Prostate gland (tissue), 2 donors: ENCODE results near the gene PIEZO2. TPM values are rescaled to one million over a fixed set of nuclear protein-coding genes. Genes with fewer than 3 reads are reported as not detected.

ENCODE experiments used
- DNase-seq: peaks from one replicate; pipeline ENCODE4 v3.0.0-alpha.2; 2019; ENCODE audit warnings: low spot score
- H3K27ac ChIP-seq, 2 donors: fragments of 200-600 bp; sonication (generic); 2 replicates each; pipeline ENCODE4 v1.5.1; 2017 to 2019
- H3K27me3 ChIP-seq: fragments of 200-600 bp; sonication (generic); replicated peaks from 2 replicates; pipeline ENCODE4 v1.5.1; 2019; ENCODE audit not compliant: insufficient read depth
- H3K36me3 ChIP-seq, 2 donors: fragments of 200-600 bp; sonication (generic); 1 replicate in 1 of 2; 2 replicates in 1 of 2; pipeline versions ENCODE4 v1.5.1 to v1.8.1; 2017 to 2019
- H3K4me1 ChIP-seq: fragments of 200-600 bp; sonication (generic); replicated peaks from 2 replicates; pipeline ENCODE4 v1.5.1; 2019
- H3K4me3 ChIP-seq, 2 donors: fragments of 200-600 bp; sonication (generic); 2 replicates each; pipeline ENCODE4 v1.5.1; 2017 to 2019
- H3K9me3 ChIP-seq: fragments of 200-600 bp; sonication (generic); 2 replicates; pipeline ENCODE4 v1.5.1; 2017
- POLR2A ChIP-seq: fragments of 450-650 bp; IDR thresholded peaks from one replicate; pipeline ENCODE4 v1.6.1; 2016; ENCODE audit warnings: antibody characterized with exemption, mild to moderate bottlenecking
- POLR2AphosphoS5 ChIP-seq: sonication (generic); formaldehyde crosslinking; IDR thresholded peaks from one replicate; pipeline ENCODE4 v1.6.1; 2017; ENCODE audit warnings: antibody characterized with exemption
- WGBS: methylation state at CpG from one replicate; pipeline ENCODE4 v1.1.5; 2018; 5-methylcytosine and 5-hydroxymethylcytosine counted together
- intact Hi-C: fragments of 100-400 bp; cut with DNase I; formaldehyde crosslinking; loops from one replicate; pipeline ENCODE4 v1.14.2; 2022
- total RNA-seq, 2 donors: library from RNA; depleted of rRNA; stranded (reverse); fragments of >200 nt; gene quantifications; one replicate each; pipeline ENCODE4 v1.1.0, GENCODE V29; 2016
- TF ChIP-seq, protein P1 (sequence below), 4 experiments: fragments of 200-600 bp in 2 of 4; fragments of 450-650 bp in 2 of 4; sonication (generic) in 2 of 4; IDR thresholded peaks; 1 replicate in 3 of 4; 2 replicates in 1 of 4; pipeline ENCODE4 v1.5.1; 2016 to 2019; ENCODE audit warnings: antibody characterized with exemption in 4 of 4, mild to moderate bottlenecking in 2 of 4, moderate library complexity in 2 of 4

Gene PIEZO2
- total RNA-seq, 2 donors from 2014 or later = 4.1 to 19.0 TPM

- intact Hi-C loops = no loop called here
- no peak for DNase-seq
- no peak overlapping the region for H3K27ac ChIP-seq
- no peak for TF ChIP-seq POLR2AphosphoS5
- TF ChIP-seq, protein P1, sequence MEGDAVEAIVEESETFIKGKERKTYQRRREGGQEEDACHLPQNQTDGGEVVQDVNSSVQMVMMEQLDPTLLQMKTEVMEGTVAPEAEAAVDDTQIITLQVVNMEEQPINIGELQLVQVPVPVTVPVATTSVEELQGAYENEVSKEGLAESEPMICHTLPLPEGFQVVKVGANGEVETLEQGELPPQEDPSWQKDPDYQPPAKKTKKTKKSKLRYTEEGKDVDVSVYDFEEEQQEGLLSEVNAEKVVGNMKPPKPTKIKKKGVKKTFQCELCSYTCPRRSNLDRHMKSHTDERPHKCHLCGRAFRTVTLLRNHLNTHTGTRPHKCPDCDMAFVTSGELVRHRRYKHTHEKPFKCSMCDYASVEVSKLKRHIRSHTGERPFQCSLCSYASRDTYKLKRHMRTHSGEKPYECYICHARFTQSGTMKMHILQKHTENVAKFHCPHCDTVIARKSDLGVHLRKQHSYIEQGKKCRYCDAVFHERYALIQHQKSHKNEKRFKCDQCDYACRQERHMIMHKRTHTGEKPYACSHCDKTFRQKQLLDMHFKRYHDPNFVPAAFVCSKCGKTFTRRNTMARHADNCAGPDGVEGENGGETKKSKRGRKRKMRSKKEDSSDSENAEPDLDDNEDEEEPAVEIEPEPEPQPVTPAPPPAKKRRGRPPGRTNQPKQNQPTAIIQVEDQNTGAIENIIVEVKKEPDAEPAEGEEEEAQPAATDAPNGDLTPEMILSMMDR (IDR thresholded peaks at IDR 0.05) = no peak
- TF ChIP-seq POLR2A = no peak
- H3K4me1 ChIP-seq = no peaks in the 10 kb centered on the region
- WGBS = 89% methylated on average over 4 of the region's 4 CpGs
- H3K27me3 ChIP-seq = no peaks in the 10 kb centered on the region
- no peaks in the 10 kb centered on the region for H3K9me3 ChIP-seq
- H3K36me3 ChIP-seq = no peaks in the 10 kb centered on the region
- H3K4me3 ChIP-seq = no peak overlapping the region
Measured at GRCh38 chr18:11002796-11003195, 146.6 kb downstream of the PIEZO2 start.

DNA sequence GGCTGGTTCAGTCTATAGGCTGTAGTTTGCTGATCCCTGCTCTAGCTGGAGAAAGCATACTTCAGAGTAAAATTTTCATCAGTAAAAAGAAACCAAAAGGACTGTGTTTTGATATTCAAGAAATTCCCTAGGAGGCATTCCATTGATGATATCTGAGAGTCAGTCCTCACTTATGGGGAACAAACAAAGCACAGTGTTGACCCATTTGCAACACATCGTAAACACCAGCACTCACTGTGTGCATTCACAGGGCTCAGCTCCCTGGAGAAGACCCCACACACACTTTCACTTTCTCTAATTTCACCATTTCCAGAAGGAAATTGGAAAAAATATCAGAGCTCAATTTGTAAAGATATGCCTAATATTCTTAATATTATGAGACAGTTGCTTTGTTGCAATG lies 147.1 kb downstream of the PIEZO2 start:
- Histone ChIP-seq H3K36me3 (no peaks in the 10 kb centered on the region), H3K27me3 (no peaks in the 10 kb centered on the region), H3K27ac (no peak overlapping the region), H3K4me1 (no peaks in the 10 kb centered on the region), H3K4me3 (no peak overlapping the region), H3K9me3 (no peaks in the 10 kb centered on the region)
- TF ChIP-seq POLR2AphosphoS5 = no peak
- no peak for TF ChIP-seq POLR2A
- TF ChIP-seq, protein P1 (IDR thresholded peaks at IDR 0.05) = no peak
- intact Hi-C loops = no loop called here
- no peak for DNase-seq
- WGBS = 61% methylated on average over 1 of the region's 1 CpG

DNA sequence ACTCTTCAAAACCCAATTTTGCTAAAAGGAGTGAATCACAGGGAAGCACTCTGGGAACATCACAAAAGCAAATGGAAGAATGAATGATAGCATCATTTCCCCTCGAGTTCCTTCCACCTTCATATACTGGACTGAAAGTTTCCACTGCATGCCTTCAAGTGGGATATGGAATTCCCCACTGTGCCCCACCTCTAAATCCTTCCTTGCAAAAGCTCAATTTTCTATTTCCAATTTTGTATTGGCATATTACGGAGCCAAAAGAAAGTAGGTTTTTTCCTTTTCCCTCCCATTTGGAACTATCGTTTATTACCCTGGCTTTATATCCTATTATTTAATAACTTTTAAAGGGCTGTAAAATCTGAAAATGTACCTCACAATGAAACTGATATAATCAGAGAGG lies 149.3 kb downstream of the PIEZO2 start:
- WGBS = 51% methylated on average over 3 of the region's 3 CpGs
- DNase-seq = no peak
- Histone ChIP-seq H3K4me1 (no peaks in the 10 kb centered on the region), H3K9me3 (no peaks in the 10 kb centered on the region), H3K4me3 (no peak overlapping the region), H3K27me3 (no peaks in the 10 kb centered on the region), H3K36me3 (no peaks in the 10 kb centered on the region), H3K27ac (no peak overlapping the region)
- no peak for TF ChIP-seq POLR2AphosphoS5
- TF ChIP-seq, protein P1 (IDR thresholded peaks at IDR 0.05) = no peak
- no peak for TF ChIP-seq POLR2A
- intact Hi-C loops = no loop called here

- WGBS = 81% methylated on average over 1 of the region's 1 CpG
- TF ChIP-seq POLR2A (no peak), POLR2AphosphoS5 (no peak)
Measured at GRCh38 chr18:10997885-10998284, 151.5 kb downstream of the PIEZO2 start.

DNA sequence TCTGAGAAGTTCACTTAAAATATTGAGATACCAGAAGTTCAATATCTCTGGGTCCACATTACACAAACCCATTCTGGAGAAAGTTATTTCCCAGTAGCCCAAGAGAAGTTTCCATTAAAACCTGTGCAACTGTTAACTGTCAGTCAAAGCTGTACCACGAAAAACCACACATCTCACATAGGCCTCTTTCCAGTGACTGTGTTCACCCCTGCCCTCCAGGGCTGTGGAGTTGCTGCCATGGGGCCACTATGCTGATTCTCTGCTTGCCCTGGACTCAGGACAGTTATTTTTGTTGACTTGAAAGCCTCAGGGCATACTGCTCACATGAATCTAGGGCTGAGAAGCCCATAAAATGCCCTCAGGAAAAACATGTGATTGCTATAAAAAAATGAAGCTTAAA lies 153.8 kb downstream of the PIEZO2 start:
- no peak for DNase-seq
- H3K4me3 ChIP-seq = no peak overlapping the region
- no peaks in the 10 kb centered on the region for H3K27me3 ChIP-seq
- H3K9me3 ChIP-seq = no peaks in the 10 kb centered on the region
- no peak for TF ChIP-seq POLR2AphosphoS5
- WGBS = 56% methylated on average over 1 of the region's 1 CpG
- H3K27ac ChIP-seq = no peak overlapping the region
- intact Hi-C loops = no loop called here
- H3K36me3 ChIP-seq = no peaks in the 10 kb centered on the region
- H3K4me1 ChIP-seq = no peaks in the 10 kb centered on the region

More at GRCh38 chr18:10997885-10998284, 151.5 kb downstream of the PIEZO2 start:
- H3K9me3 ChIP-seq = no peaks in the 10 kb centered on the region
- H3K4me3 ChIP-seq = no peak overlapping the region
- H3K4me1 ChIP-seq = no peaks in the 10 kb centered on the region
- no peaks in the 10 kb centered on the region for H3K27me3 ChIP-seq
- intact Hi-C loops = no loop called here
- no peak for DNase-seq
- no peaks in the 10 kb centered on the region for H3K36me3 ChIP-seq
- H3K27ac ChIP-seq = no peak overlapping the region

- intact Hi-C loops = no loop called here
- WGBS = 70% methylated on average over 2 of the region's 2 CpGs
Measured at GRCh38 chr18:10989486-10989885, 159.9 kb downstream of the PIEZO2 start.

More at GRCh38 chr18:10989486-10989885, 159.9 kb downstream of the PIEZO2 start:
- no peaks in the 10 kb centered on the region for H3K4me1 ChIP-seq
- no peak for DNase-seq
- no peaks in the 10 kb centered on the region for H3K27me3 ChIP-seq
- H3K4me3 ChIP-seq = no peak overlapping the region
- H3K36me3 ChIP-seq = no peaks in the 10 kb centered on the region
- no peaks in the 10 kb centered on the region for H3K9me3 ChIP-seq
- H3K27ac ChIP-seq = no peak overlapping the region
- no peak for TF ChIP-seq POLR2AphosphoS5
- no peak for TF ChIP-seq POLR2A
- TF ChIP-seq, protein P1 (IDR thresholded peaks at IDR 0.05) = no peak
